ENCODE results near the gene NR5A1.

NR5A1 gene

GRCh38 chr9:124498040-124498439 lies 9.2 kb downstream of the NR5A1 start:
- no peak for DNase-seq

GRCh38 chr9:124497441-124497840 lies 9.8 kb downstream of the NR5A1 start:
- DNase-seq = no peak

GRCh38 chr9:124496463-124496862 lies 10.7 kb downstream of the NR5A1 start:
- DNase-seq = no peak

GRCh38 chr9:124496075-124496449 lies 11.1 kb downstream of the NR5A1 start:
- no peak for DNase-seq

GRCh38 chr9:124495126-124496074 lies 11.8 kb downstream of the NR5A1 start:
- DNase-seq = no peak

- DNase-seq = no peak
Measured at GRCh38 chr9:124493794-124494479, 13.3 kb downstream of the NR5A1 start.

GRCh38 chr9:124493218-124493617 lies 14.0 kb downstream of the NR5A1 start:
- DNase-seq = no peak

GRCh38 chr9:124492818-124493217 lies 14.4 kb downstream of the NR5A1 start:
- no peak for DNase-seq

GRCh38 chr9:124491049-124491975 lies 15.9 kb downstream of the NR5A1 start:
- no peak for DNase-seq

GRCh38 chr9:124490004-124490403 lies 17.2 kb downstream of the NR5A1 start:
- no peak for DNase-seq

GRCh38 chr9:124489222-124489621 lies 18.0 kb downstream of the NR5A1 start:
- DNase-seq = no peak

- no peak for DNase-seq
Measured at GRCh38 chr9:124488641-124489210, 18.5 kb downstream of the NR5A1 start.

GRCh38 chr9:124487260-124488182 lies 19.7 kb downstream of the NR5A1 start:
- DNase-seq = no peak

- no peak for DNase-seq
Measured at GRCh38 chr9:124486778-124487259, 20.4 kb downstream of the NR5A1 start.

- DNase-seq = no peak
Measured at GRCh38 chr9:124485936-124486335, 21.3 kb downstream of the NR5A1 start.

- DNase-seq = no peak
Measured at GRCh38 chr9:124485201-124485600, 22.0 kb downstream of the NR5A1 start.

GRCh38 chr9:124483481-124483880 lies 23.7 kb downstream of the NR5A1 start:
- no peak for DNase-seq

GRCh38 chr9:124482431-124483031 lies 24.7 kb downstream of the NR5A1 start:
- DNase-seq = no peak

GRCh38 chr9:124481115-124481514 lies 26.1 kb downstream of the NR5A1 start:
- DNase-seq = no peak

GRCh38 chr9:124480621-124480981 lies 26.6 kb downstream of the NR5A1 start:
- peak; percentile 37 for DNase-seq

Measured in stimulated activated CD8-positive, alpha-beta memory T cell treated with anti-CD3 and anti-CD28 coated beads, Interleukin-4, amount 100 ng/mL, for 48 hours (primary cell).